ENCODE data around the gene RAB20. TPM values are rescaled to one million over a fixed set of nuclear protein-coding genes. Genes with fewer than 3 reads are reported as not detected.

RAB20 gene
- total and polyA plus RNA-seq, 9 of the 15 experiments (the other 6 are each of a cell fraction or from before 2014, with no cell fraction given), result 0.62 to 9.2 (median 5.4) TPM

DNA sequence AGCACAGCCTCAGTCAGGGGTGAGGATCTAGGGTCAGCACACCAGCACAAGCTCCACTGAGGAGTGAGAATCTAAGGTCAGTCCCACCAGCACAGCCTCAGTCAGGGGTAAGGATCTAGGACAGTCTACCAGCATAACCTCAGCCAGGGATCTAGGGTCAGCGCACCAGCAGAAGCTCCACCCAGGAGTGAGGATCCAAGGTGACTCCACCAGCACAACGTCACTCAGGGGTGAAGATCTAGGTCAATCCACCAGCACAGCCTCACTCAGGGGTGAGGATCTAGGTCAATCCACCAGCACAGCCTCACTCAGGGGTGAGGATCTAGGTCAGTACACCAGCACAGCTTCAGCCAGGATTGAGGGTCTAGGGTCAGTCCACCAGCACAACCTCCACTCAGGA, 64.5 kb downstream of the RAB20 start:
- Histone ChIP-seq H3K4me3 (no peak overlapping the region), H2AFZ (ENCODE audit: low read depth, low read length) (no peak overlapping the region), H3K4me1 (replicated peaks in 1 of 2; ENCODE audit: control insufficient read depth in 2 of 2, insufficient read depth in 2 of 2, low read length in 2 of 2) (peaks cover 0 to 11% of the 10 kb centered on the region in 2 experiments; a peak in 2 of 5 replicates), H3K9me3 (replicated peaks; ENCODE audit: control insufficient read depth, insufficient read depth, low read depth, low read length) (0 out of 2 replicates have a peak, but pooled peaks cover 1% of the 10 kb centered on the region), H3K36me3 (ENCODE audit: control insufficient read depth, insufficient read depth, low read length) (no peaks in the 10 kb centered on the region), H3K27me3 (ENCODE audit: control insufficient read depth in 2 of 2, insufficient read depth in 2 of 2, low read length in 2 of 2) (no peaks in the 10 kb centered on the region), H3K79me2 (ENCODE audit: control insufficient read depth, insufficient read depth, low read length) (no peaks in the 10 kb centered on the region), H3K9me1 (ENCODE audit: control insufficient read depth, insufficient read depth, low read length) (peaks cover 2% of the 10 kb centered on the region), H3K9ac (ENCODE audit: insufficient read depth in 1 of 2, low read depth in 2 of 2, low read length in 2 of 2) (no peak overlapping the region), H3K27ac (ENCODE audit: extremely low read depth, low read depth, low read length) (no peak overlapping the region), H4K20me1 (replicated peaks; ENCODE audit: control insufficient read depth, insufficient read depth, low read length) (no peaks in the 10 kb centered on the region), H3K4me2 (ENCODE audit: insufficient read depth, low read length) (no peak overlapping the region)
- no TSS peak for BruUV-seq (replicated peaks)
- no peak for ATAC-seq
- in situ Hi-C loops (cut with MboI) (no loop called here), intact Hi-C loops (cut with micrococcal nuclease) (no loop called here)
- FAIRE-seq, result no peak
- WGBS (ENCODE audit: insufficient coverage, low coverage, missing lambda C conversion rate), result 34% methylated on average over 2 of the region's 2 CpGs
- TF ChIP-seq HEY1 (CRISPR knock-in tag; IDR thresholded peaks at IDR 0.05; ENCODE audit: borderline replicate concordance) (no peak), RBM14 (IDR thresholded peaks at IDR 0.05; ENCODE audit: borderline replicate concordance, insufficient read depth, low read depth, low read length) (no peak), BHLHE40 (IDR thresholded peaks at IDR 0.05; ENCODE audit: low read length) (no peak), ETV1 (tag; conservative IDR thresholded peaks at IDR 0.05; ENCODE audit: low read depth) (no peak), TCF3 (CRISPR knock-in tag; IDR thresholded peaks at IDR 0.05) (no peak), SREBF2 (CRISPR knock-in tag; IDR thresholded peaks at IDR 0.05) (no peak), ZBTB8A (IDR thresholded peaks at IDR 0.05; ENCODE audit: partially characterized antibody) (no peak), XRCC4 (IDR thresholded peaks at IDR 0.05; ENCODE audit: extremely low read depth, insufficient read depth, insufficient read length) (no peak)
- TF ChIP-seq, protein P1, sequence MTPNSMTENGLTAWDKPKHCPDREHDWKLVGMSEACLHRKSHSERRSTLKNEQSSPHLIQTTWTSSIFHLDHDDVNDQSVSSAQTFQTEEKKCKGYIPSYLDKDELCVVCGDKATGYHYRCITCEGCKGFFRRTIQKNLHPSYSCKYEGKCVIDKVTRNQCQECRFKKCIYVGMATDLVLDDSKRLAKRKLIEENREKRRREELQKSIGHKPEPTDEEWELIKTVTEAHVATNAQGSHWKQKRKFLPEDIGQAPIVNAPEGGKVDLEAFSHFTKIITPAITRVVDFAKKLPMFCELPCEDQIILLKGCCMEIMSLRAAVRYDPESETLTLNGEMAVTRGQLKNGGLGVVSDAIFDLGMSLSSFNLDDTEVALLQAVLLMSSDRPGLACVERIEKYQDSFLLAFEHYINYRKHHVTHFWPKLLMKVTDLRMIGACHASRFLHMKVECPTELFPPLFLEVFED (CRISPR knock-in tag; conservative IDR thresholded peaks at IDR 0.05), result no peak
- DNase-seq (ENCODE audit: extremely low read depth in 1 of 4, low spot score in 3 of 4), result no peak
- ChIA-PET CTCF (ENCODE audit: low intra/inter-chr PET ratio) (no interaction called here), POLR2A (no interaction called here)
